Gastrocnemius medialis (tissue), 4 donors: ENCODE measurements around the gene GRIK2.
"Not testable (repeated sequence)": the region's sequence is repeated elsewhere in the genome, so short reads cannot be mapped to it uniquely, and the experiment has no call there.

Source experiments
- POLR2A ChIP-seq, 2 donors: fragments of 450-650 bp; IDR thresholded peaks; one replicate each; pipeline ENCODE4 v1.6.1; 2017; ENCODE audit warnings: antibody characterized with exemption in 2 of 2, mild to moderate bottlenecking in 2 of 2, moderate library complexity in 2 of 2
- TF ChIP-seq, protein P1 (sequence below), 5 experiments: fragments of 450-650 bp in 3 of 5; fragments of 200-600 bp in 2 of 5; sonication (generic) in 2 of 5; IDR thresholded peaks in 4 of 5; conservative IDR thresholded peaks in 1 of 5; 1 replicate in 4 of 5; 2 replicates in 1 of 5; pipeline ENCODE4 v1.5.1; 2016 to 2019; ENCODE audit warnings: antibody characterized with exemption in 5 of 5, mild to moderate bottlenecking in 3 of 5, moderate library complexity in 3 of 5

DNA sequence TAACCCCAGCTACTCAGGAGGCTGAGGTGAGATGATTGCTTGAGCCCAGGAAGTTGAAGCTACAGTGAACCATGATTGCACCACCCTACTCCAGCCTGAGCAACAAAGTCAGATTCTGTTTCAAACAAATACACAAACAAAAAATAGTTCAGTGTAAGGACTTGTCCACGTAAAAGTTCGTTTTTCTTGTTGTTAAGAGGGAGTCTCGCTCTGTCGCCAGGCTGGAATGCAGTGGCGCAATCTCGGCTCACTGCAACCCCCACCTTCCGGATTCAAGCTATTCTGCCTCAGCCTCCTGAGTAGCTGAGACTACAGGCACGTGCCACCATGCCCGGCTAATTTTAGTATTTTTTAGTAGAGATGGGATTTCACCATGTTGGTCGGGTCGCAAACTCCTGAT, 245.4 kb downstream of the GRIK2 start:
- TF ChIP-seq, protein P1, sequence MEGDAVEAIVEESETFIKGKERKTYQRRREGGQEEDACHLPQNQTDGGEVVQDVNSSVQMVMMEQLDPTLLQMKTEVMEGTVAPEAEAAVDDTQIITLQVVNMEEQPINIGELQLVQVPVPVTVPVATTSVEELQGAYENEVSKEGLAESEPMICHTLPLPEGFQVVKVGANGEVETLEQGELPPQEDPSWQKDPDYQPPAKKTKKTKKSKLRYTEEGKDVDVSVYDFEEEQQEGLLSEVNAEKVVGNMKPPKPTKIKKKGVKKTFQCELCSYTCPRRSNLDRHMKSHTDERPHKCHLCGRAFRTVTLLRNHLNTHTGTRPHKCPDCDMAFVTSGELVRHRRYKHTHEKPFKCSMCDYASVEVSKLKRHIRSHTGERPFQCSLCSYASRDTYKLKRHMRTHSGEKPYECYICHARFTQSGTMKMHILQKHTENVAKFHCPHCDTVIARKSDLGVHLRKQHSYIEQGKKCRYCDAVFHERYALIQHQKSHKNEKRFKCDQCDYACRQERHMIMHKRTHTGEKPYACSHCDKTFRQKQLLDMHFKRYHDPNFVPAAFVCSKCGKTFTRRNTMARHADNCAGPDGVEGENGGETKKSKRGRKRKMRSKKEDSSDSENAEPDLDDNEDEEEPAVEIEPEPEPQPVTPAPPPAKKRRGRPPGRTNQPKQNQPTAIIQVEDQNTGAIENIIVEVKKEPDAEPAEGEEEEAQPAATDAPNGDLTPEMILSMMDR (IDR thresholded peaks at IDR 0.05 in 4 of 5, conservative IDR thresholded peaks at IDR 0.05 in 1 of 5): not testable (repeated sequence)
- TF ChIP-seq POLR2A (IDR thresholded peaks at IDR 0.05): not testable (repeated sequence)
